Memory B cell (primary cell): ENCODE data around the gene SPIN3.
"Not testable (repeated sequence)": the region's sequence is repeated elsewhere in the genome, so short reads cannot be mapped to it uniquely, and the experiment has no call there.

ENCODE experiments used
- ATAC-seq: fragments of 150-1000 bp; cut with Tn5 transposase; 2 replicates; pipeline ENCODE4 v1.10.0; 2021; ENCODE audit warnings: low read depth, mild to moderate bottlenecking, moderate library complexity
- DNase-seq, 2 donors: peaks; one replicate each; pipeline ENCODE4 v3.0.0; 2022; ENCODE audit warnings: low spot score in 2 of 2
- H3K27ac Mint-ChIP-seq: one replicate; pipeline ENCODE4 v1.8.0; 2022; ENCODE audit warnings: mild to moderate bottlenecking, moderate library complexity, mixed read lengths
- H3K27me3 Mint-ChIP-seq: one replicate; pipeline ENCODE4 v1.8.0; 2022; ENCODE audit warnings: mixed read lengths
- H3K36me3 Mint-ChIP-seq: one replicate; pipeline ENCODE4 v1.8.0; 2022; ENCODE audit warnings: mild to moderate bottlenecking, mixed read lengths
- H3K4me1 Mint-ChIP-seq: one replicate; pipeline ENCODE4 v1.8.0; 2022; ENCODE audit warnings: mixed read lengths
- H3K4me3 Mint-ChIP-seq: one replicate; pipeline ENCODE4 v1.8.0; 2022; ENCODE audit warnings: mild to moderate bottlenecking, moderate library complexity, mixed read lengths
- H3K9me3 Mint-ChIP-seq: one replicate; pipeline ENCODE4 v1.8.0; 2022; ENCODE audit warnings: mixed read lengths

Gene SPIN3

DNA sequence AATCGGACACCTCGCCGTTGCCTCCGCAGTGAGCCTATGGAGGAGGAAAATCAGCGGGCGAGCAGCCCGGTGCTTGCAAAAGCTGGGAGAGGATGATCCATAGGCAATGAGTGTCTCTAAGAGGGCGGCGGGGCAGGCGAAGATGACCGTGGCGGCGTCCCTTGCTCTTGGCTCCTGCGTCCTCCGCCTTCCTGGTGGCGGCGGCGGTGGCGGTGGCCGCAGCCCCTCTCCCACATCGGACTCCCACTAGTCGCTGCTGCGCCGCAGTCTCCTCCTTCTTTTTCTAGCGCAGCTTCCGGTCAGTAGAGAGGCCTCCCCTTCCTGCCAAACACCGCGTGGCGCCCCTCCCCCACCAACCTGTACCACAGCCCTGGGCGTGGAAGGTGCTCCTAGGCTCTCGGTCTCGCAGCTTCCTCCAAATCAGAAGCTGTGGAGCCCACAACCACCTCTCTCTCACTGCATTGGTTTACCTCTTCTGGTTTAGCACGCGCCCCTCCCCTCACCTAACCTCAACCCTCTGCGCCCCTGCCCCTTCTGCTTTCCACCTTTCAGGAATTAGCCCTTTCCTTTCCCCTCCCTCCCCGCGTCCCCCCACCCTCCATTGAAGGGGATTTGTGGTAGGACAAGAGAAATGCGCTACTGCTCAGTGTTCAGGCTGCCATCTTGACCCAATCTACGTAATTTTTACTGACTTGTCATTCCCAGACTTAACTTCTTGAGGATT is at the start of gene SPIN3:
Gene SPIN3, minus strand, starts transcription at position 271 of the 724 bp plus-strand sequence. CDS start 594 bp downstream, outside the sequence.
- H3K36me3 Mint-ChIP-seq: peaks cover 8% of the 10 kb centered on the region
- H3K27ac Mint-ChIP-seq: peak within 1 kb of the TSS; percentile 98
- ATAC-seq (peak; percentile 88), DNase-seq (peak; percentile 19 to 27)
- peak within 1 kb of the TSS; percentile 99 for H3K4me3 Mint-ChIP-seq
- no peaks in the 10 kb centered on the region for H3K9me3 Mint-ChIP-seq
- H3K4me1 Mint-ChIP-seq: peaks cover 26% of the 10 kb centered on the region
- H3K27me3 Mint-ChIP-seq: no peaks in the 10 kb centered on the region

DNA sequence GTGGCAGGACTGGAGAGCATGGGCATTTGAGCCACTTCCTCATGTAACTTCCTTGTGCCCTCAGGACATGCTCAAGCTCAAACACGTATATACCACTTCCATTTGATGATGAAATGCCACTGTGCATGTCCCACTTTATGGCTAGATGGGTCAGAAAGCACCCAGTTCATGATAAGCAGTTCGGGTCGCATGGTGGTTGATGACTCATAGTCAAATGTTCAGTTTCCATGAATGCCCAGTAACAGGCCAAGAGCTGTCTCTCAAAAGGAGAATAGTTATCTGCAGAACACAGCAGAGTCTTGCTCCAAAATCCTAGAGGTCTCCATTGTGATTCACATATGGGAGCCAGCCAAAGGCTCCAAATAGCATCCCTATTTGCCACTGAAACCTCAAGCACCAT is 48.9 kb upstream of the SPIN3 start:
- Mint-ChIP-seq H3K4me3 (no peak overlapping the region), H3K27ac (no peak overlapping the region), H3K27me3 (peaks cover 5% of the 10 kb centered on the region), H3K4me1 (no peaks in the 10 kb centered on the region), H3K9me3 (no peaks in the 10 kb centered on the region), H3K36me3 (no peaks in the 10 kb centered on the region)
- DNase-seq (no peak), ATAC-seq (no peak)

DNA sequence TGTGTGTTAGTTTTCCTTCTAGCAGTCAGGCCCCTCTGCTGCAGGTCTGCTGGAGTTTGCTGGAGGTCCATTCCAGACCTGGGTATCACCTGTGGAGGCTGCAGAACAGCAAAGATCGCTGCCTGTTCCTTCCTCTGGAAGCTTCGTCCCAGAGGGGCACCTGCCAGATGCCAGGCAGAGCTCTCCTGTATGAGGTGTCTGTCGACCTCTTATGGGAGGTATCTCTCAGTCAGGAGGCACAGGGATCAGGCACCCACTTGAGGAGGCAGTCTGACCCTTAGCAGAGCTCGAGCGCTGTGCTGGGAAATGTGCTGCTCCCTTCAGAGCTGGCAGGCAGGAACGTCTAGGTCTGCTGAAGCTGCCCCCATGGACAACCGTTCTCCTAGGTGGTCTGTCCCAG is 41.9 kb upstream of the SPIN3 start:
- ATAC-seq, H3K27ac Mint-ChIP-seq, H3K27me3 Mint-ChIP-seq, H3K9me3 Mint-ChIP-seq, DNase-seq, H3K36me3 Mint-ChIP-seq, H3K4me3 Mint-ChIP-seq, H3K4me1 Mint-ChIP-seq: not testable (repeated sequence)

DNA sequence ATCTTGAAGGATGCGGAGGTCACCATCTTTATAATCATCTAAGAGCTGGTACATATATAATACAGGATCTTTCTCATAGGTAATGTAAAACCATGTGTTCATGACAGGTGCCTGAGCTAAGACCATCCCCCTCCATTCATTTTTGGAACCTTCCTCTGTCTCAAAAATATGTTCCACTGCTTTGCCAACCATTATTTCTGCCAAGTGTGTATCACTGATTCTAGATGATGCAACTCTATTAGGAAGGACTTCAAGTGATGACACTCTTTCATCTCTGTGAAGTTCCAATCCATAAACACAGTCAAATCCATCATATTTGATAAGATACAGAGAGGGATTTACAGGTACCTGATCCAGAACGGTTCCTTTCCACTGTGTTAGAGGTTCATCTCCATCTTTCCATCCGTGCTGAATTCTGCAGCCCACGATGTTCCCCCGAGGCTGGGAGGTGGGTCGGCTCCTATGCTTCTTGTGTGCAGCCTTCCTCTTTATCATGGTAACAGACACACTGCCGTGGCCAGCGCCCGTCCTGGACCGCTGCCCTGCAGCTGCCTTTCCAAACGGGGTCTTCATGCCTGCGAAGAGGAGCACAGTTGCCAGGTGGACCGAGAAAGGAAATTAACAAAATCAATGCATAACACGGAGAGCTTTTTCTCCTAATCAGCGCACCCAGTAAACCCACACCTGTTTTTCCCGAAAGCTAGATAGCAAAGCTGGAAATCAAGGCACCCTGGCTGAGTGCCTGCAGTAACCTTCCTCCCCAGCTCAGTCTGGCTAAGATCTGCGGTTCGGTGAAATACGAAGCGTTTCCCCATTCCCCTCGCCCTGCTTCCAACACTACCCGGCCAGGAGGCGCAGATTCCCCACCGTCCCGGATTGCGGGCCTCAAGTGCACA is 718 bp downstream of the SPIN3 start:
- H3K4me3 Mint-ChIP-seq: peak overlapping the region; percentile 99
- H3K27me3 Mint-ChIP-seq: no peaks in the 10 kb centered on the region
- peak; percentile 24 for ATAC-seq
- peaks cover 26% of the 10 kb centered on the region for H3K4me1 Mint-ChIP-seq
- H3K36me3 Mint-ChIP-seq: peaks cover 8% of the 10 kb centered on the region
- H3K27ac Mint-ChIP-seq: peak overlapping the region; percentile 98
- H3K9me3 Mint-ChIP-seq: no peaks in the 10 kb centered on the region
- DNase-seq: no peak

DNA sequence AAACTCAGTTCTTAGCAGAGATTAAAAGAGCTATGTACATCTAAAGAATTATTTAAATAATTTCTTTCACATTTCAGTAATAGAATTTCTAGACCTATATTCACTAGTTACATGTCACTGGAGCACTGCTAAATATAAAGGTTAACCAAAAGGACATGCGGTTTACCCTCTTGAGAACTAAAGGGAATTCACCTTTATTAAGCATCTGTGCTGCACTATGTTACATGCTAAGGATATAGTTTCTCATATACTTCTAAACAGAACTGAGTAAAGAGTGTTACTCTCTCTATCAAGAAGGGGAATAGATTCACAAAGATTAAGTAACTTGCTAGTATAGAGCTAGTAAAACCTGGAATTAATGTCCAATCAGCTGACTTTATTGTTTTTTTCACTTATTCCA is 7.6 kb downstream of the SPIN3 start:
- H3K36me3 Mint-ChIP-seq: peaks cover 14% of the 10 kb centered on the region
- H3K4me3 Mint-ChIP-seq: no peak overlapping the region
- no peaks in the 10 kb centered on the region for H3K9me3 Mint-ChIP-seq
- H3K4me1 Mint-ChIP-seq: peaks cover 13% of the 10 kb centered on the region
- no peaks in the 10 kb centered on the region for H3K27me3 Mint-ChIP-seq
- DNase-seq (no peak), ATAC-seq (no peak)
- peak overlapping the region; percentile 78 for H3K27ac Mint-ChIP-seq

DNA sequence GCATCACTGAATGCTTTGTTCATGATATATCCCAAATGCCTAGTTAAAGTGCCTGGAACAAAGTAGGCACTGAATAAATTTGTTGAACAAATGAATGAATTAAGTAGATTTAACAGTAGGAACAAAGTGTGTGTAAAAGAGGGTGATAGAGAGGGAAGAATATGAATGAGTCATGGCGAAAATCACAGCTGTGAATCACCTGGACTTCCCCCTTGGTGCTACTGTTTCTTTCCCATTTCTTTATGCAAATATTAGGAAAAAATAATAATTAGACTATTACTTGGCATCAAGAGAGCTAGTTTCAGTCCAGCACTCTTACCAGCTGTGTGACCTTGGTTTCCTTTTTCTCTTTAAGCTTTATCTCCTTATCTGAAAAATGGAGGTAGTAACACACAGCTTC is 9.2 kb downstream of the SPIN3 start:
- Mint-ChIP-seq H3K36me3 (peaks cover 10% of the 10 kb centered on the region), H3K4me3 (no peak overlapping the region), H3K27ac (peak overlapping the region; percentile 69), H3K4me1 (peaks cover 7% of the 10 kb centered on the region), H3K27me3 (no peaks in the 10 kb centered on the region), H3K9me3 (no peaks in the 10 kb centered on the region)
- no peak for ATAC-seq
- DNase-seq: no peak

DNA sequence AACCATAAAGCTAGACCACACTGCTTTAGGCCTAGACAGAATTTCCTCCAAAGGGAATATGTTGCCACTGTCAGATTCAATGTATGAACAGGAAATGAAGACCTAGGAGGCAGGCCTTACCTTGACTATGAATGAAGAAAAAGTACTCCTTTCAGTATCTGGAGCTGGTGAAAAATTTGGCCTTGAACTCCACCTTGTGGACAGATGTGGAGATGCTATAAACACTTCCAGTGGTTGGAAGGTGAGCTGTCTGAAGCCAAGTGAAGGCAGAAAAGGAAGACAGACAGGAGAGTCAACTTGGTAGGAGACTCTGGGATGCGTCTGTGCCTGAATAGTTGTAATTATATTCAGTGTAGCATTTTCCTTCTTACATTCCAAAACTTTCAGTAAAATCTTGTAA is 17.2 kb downstream of the SPIN3 start:
- Mint-ChIP-seq H3K36me3 (peaks cover 4% of the 10 kb centered on the region), H3K4me3 (no peak overlapping the region), H3K9me3 (no peaks in the 10 kb centered on the region), H3K4me1 (no peaks in the 10 kb centered on the region), H3K27ac (no peak overlapping the region), H3K27me3 (no peaks in the 10 kb centered on the region)
- DNase-seq: peak; percentile 24 to 35
- ATAC-seq: peak; percentile 65

DNA sequence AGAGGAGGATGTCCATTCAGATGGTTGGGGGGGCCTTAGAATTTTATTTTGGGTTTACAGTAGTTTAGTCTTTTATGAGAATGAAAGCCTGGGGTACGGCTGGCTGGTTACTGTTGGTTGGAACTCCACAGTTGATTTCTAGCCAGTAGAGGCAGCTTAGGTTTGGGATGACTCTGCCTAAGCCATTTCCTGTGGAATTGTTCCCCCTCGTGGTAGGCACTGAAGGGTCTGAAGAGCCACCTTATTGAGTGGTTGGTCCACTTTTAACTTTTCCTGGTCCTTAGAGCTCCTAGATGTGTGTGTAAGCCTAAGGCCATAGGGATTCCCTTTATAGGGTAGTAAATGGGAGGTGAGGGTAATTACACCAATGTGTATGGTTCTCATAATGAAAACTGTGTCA is 19.7 kb downstream of the SPIN3 start:
- no peaks in the 10 kb centered on the region for H3K9me3 Mint-ChIP-seq
- H3K36me3 Mint-ChIP-seq: peaks cover 4% of the 10 kb centered on the region
- H3K27ac Mint-ChIP-seq: no peak overlapping the region
- no peak overlapping the region for H3K4me3 Mint-ChIP-seq
- ATAC-seq (no peak), DNase-seq (no peak)
- H3K4me1 Mint-ChIP-seq: no peaks in the 10 kb centered on the region
- no peaks in the 10 kb centered on the region for H3K27me3 Mint-ChIP-seq

DNA sequence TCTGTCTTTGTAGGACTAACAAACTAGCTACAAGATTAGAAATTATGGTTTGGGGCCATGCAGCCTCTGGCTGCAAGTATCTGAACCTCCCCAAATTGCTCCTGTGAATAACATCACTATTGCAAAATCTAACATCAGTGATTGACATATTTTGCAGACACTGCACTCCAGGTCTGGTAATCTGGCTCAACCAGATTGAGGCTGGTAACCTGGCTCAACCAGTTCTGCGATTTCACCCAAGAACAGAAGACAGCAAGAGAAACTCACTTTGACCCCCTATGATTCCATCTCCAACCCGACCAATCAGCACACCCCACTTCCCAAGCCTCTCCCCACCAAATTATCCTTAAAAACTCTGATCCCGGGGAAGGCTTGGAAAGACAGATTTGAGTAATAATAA is 20.9 kb downstream of the SPIN3 start:
- H3K4me1 Mint-ChIP-seq: no peaks in the 10 kb centered on the region
- peaks cover 2% of the 10 kb centered on the region for H3K36me3 Mint-ChIP-seq
- H3K9me3 Mint-ChIP-seq: no peaks in the 10 kb centered on the region
- H3K27me3 Mint-ChIP-seq: no peaks in the 10 kb centered on the region
- no peak overlapping the region for H3K4me3 Mint-ChIP-seq
- ATAC-seq: no peak
- H3K27ac Mint-ChIP-seq: no peak overlapping the region
- no peak for DNase-seq

DNA sequence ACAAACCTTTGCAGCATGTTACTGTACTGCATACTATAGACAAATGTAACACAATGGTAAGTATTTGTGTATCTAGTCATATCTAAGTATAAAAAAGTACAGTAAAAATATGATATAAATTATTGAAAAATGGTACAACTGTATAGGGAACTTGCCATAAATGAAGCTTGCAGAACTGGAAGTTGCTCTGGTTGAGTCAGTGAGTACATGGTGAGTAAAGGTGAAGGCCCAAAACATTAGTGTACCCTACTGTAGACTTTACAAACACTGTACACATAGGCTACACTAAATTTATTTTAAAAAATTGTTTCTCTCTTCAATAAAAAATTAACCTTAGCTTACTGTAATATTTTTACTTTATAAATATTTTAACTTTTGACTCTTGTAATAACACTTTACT is 25.8 kb downstream of the SPIN3 start:
- Mint-ChIP-seq H3K27ac (no peak overlapping the region), H3K27me3 (no peaks in the 10 kb centered on the region), H3K4me1 (no peaks in the 10 kb centered on the region), H3K36me3 (peaks cover 5% of the 10 kb centered on the region), H3K9me3 (no peaks in the 10 kb centered on the region), H3K4me3 (no peak overlapping the region)
- ATAC-seq: no peak
- no peak for DNase-seq

DNA sequence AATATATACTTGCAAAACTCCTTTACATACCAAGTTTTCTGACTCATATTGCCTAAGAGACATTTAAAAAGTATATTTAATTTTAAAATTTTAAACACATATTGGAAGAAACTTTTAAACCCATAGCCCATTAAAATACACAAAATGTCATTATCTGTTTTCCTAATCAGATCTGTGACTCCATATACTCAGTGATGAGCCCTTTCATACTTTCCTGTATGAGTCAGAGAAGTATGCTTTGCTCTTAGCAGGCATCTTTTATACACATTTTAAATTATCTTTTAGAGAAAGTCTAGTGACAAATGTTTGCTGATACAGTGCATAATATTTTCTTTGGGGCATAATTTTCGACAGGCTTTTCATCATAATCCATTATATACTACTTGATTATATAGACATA is 26.4 kb downstream of the SPIN3 start:
- no peak overlapping the region for H3K4me3 Mint-ChIP-seq
- H3K36me3 Mint-ChIP-seq: peaks cover 5% of the 10 kb centered on the region
- H3K27ac Mint-ChIP-seq: no peak overlapping the region
- no peaks in the 10 kb centered on the region for H3K9me3 Mint-ChIP-seq
- DNase-seq: no peak
- no peaks in the 10 kb centered on the region for H3K27me3 Mint-ChIP-seq
- ATAC-seq: no peak
- no peaks in the 10 kb centered on the region for H3K4me1 Mint-ChIP-seq

DNA sequence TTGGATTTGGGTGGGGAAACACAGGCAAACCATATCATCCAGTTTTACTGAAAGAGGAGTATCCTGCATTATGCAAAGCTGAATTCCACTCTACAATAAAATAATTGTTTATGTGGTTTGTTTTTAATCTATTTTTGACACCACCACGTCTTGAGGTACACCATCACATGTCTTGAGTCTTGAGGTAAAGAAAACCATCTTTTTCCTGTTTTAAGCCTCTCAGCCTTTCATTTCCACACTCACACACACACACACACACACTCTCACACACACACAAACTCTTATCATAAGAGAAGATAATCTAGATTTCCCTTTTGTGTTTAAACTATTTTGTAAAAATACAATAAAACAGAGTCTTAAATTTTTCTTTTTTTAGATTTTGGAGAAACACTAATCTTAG is 32.0 kb downstream of the SPIN3 start:
- H3K9me3 Mint-ChIP-seq: no peaks in the 10 kb centered on the region
- H3K27ac Mint-ChIP-seq: no peak overlapping the region
- H3K4me1 Mint-ChIP-seq: no peaks in the 10 kb centered on the region
- no peak overlapping the region for H3K4me3 Mint-ChIP-seq
- no peak for ATAC-seq
- peaks cover 9% of the 10 kb centered on the region for H3K36me3 Mint-ChIP-seq
- no peak for DNase-seq
- no peaks in the 10 kb centered on the region for H3K27me3 Mint-ChIP-seq

DNA sequence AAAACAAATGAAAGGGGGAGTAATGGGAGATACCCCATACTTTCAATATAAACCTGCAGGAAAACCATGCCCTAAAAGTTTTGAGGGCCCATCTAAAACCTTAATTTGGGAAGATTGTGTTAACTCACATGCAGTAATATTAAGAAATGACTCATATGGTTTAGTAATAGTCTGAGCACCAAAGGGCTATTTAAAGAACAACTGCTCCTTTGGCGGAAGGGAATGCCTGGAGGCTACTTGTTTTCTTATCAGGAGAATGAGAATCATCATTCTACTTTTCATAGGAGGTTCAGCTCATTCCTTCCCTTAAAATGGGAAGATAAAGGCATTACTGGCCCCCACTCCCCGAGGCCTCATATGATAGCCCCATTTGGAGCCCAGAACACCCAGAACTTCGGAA is 47.6 kb downstream of the SPIN3 start:
- Mint-ChIP-seq H3K27me3 (no peaks in the 10 kb centered on the region), H3K9me3 (peaks cover 4% of the 10 kb centered on the region), H3K36me3 (no peaks in the 10 kb centered on the region), H3K4me3 (no peak overlapping the region), H3K4me1 (no peaks in the 10 kb centered on the region), H3K27ac (no peak overlapping the region)
- ATAC-seq (no peak), DNase-seq (no peak)

DNA sequence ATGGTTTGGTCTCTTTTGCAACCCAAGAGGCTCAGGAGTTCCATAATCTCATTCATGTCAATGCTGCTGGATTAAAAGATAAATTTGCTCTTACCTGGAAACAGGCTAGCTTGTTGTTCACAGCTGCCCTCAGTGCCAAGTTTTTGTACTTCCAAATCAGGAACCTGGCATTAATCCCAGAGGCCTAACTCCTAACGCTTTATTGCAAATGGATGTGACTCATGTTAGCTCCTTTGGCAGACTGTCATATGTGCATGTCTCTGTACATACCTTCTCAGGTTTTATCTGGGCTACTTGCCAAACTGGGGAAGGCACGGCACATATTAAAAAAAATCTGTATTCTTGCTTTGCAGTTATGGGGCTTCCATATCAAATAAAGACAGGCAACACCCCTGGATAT is 49.1 kb downstream of the SPIN3 start:
- H3K27ac Mint-ChIP-seq, DNase-seq, H3K9me3 Mint-ChIP-seq, ATAC-seq, H3K27me3 Mint-ChIP-seq, H3K4me3 Mint-ChIP-seq, H3K36me3 Mint-ChIP-seq, H3K4me1 Mint-ChIP-seq: not testable (repeated sequence)
